A673 (cell line): Measurements from ENCODE around the gene DUS2.

Experiments used
- EZH2 ChIP-seq: fragments of 200-600 bp; sonication (generic); IDR thresholded peaks from 2 replicates; pipeline ENCODE4 v1.6.1; 2017; ENCODE audit warnings: borderline replicate concordance, low read depth, mild to moderate bottlenecking, mixed read lengths, antibody characterized with exemption, low read length; ENCODE audit not compliant: poor library complexity, severe bottlenecking
- TF ChIP-seq, protein P1 (sequence below): fragments of 300-800, 200-600 bp; sonication (generic); conservative IDR thresholded peaks from 2 replicates; pipeline ENCODE4 v1.5.1; 2017; ENCODE audit warnings: low read depth, mild to moderate bottlenecking, antibody characterized with exemption, low read length, moderate library complexity, mixed read lengths

DNA sequence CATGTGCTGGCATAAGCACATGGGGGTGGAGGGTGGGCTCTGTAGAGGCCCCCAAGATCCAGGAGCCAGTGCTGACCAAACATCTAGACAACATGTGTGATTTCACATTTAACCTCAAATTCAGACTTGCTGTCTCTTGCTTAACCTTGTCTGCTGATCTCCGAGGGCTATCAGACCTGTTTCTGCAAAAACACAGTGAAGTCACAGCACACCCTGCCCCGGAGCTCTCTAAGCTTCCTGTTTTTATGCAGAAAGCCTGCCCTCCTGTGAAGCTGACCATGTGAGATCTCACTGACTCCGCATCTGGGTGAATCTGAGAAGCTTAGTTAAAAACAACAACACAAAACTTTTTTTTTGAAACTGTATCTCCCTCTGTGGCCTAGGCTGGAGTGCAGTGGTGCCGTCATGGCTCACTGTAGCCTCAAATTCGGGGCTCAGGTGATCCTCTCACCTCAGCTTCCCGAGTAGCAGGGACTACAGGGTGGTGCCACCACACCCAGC, 17.2 kb upstream of the DUS2 start:
- TF ChIP-seq, protein P1, sequence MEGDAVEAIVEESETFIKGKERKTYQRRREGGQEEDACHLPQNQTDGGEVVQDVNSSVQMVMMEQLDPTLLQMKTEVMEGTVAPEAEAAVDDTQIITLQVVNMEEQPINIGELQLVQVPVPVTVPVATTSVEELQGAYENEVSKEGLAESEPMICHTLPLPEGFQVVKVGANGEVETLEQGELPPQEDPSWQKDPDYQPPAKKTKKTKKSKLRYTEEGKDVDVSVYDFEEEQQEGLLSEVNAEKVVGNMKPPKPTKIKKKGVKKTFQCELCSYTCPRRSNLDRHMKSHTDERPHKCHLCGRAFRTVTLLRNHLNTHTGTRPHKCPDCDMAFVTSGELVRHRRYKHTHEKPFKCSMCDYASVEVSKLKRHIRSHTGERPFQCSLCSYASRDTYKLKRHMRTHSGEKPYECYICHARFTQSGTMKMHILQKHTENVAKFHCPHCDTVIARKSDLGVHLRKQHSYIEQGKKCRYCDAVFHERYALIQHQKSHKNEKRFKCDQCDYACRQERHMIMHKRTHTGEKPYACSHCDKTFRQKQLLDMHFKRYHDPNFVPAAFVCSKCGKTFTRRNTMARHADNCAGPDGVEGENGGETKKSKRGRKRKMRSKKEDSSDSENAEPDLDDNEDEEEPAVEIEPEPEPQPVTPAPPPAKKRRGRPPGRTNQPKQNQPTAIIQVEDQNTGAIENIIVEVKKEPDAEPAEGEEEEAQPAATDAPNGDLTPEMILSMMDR = no peak
- TF ChIP-seq EZH2 = no peak
